H4 (cell line): ENCODE data around the gene HOXA9. TPM values are rescaled to one million over a fixed set of nuclear protein-coding genes. Genes with fewer than 3 reads are reported as not detected.
A peak's percentile ranks its signal among the peaks of the same experiment; 100 is the strongest.

ENCODE experiments used
- DNase-seq: peaks from one replicate; pipeline ENCODE4 v3.0.0-alpha.2; 2015; ENCODE audit warnings: low spot score
- total RNA-seq: library from RNA; depleted of rRNA; stranded (reverse); fragments of >200 nt; shearing (Covaris generic); gene quantifications from 2 replicates; pipeline ENCODE4 v1.2.3, GENCODE V29; 2014; rRNA removed

HOXA9 gene
- total RNA-seq, 1 experiment from 2014 or later: 0.17 TPM

DNA sequence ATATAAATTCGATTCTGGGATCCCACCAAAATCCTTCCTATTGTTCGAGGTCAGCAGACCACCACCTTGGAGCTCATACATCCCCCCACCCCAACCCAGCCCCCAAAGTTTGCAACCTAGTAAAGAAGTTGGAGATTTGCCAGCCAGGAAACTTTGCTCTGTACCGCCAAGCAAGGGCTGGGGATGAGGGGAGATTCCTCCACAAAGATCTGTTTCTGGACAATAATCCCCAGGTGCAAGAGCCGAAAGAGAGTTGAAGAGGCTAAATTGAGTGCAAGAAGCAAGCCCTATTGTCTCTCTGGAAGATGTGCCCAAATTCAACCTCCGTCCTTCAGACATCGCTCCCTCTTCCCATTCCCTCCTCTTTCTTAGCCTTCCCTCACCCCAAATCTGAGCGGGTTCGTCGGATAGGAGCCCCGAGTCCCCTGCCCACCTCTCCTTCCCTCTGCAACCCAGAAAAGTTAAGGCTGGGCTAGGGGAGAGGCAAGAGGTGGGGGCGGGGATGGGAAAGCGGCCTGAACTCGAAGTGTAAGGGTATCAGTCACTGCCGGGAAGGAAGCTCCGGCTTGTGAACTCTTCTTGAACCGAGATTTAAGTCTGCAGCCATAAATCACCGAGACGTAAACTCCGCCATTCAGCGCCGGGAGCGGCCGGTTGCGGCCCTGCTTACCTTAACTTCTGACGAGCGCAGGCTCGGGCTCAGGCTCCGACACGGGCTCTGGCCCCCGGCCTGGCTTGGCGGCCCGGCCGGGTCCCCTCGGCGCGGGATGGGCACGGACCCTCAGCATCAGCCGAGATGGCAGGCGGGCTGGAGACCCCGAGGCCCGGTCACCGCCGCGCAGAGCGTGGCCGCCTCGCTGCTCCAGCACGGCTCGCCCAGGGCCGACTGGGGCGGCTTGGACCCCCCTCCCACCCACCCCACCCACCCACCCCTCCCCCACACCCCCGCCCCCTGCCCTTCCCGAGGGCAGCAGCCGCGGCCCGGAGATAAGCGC, 52.1 kb downstream of the HOXA9 start:
- peak; percentile 94 for DNase-seq

Other genes with a start within 250 kb of the HOXA9 start
- gene HOXA1, start 69.5 kb downstream of the HOXA9 start, total RNA-seq: 1.2 and 3.0 TPM in 2 replicates
- 1.2 TPM in 1 of 2 replicates, not detected in the other for gene HOXA2, start 62.9 kb downstream of the HOXA9 start, total RNA-seq
- gene HOXA4, start 34.8 kb downstream of the HOXA9 start, total RNA-seq: 0.88 and 1.2 TPM in 2 replicates
- 3.6 and 8.0 TPM in 2 replicates for gene HOXA5, start 21.9 kb downstream of the HOXA9 start, total RNA-seq
- gene HOXA6, start 17.8 kb downstream of the HOXA9 start, total RNA-seq: 0.64 and 0.70 TPM in 2 replicates
- gene HOXA3, start 13.0 kb downstream of the HOXA9 start, total RNA-seq: 1.1 and 5.5 TPM in 2 replicates
- gene HOXA7, start 8.9 kb downstream of the HOXA9 start, total RNA-seq: 2.0 and 2.2 TPM in 2 replicates
- gene HOXA10, start 8.8 kb upstream of the HOXA9 start, total RNA-seq: 2.0 and 6.1 TPM in 2 replicates
- gene HOXA11, start 19.7 kb upstream of the HOXA9 start, total RNA-seq: 0.27 and 0.52 TPM in 2 replicates
- gene HOXA13, start 34.6 kb upstream of the HOXA9 start, total RNA-seq: 5.9 and 7.4 TPM in 2 replicates
- gene EVX1, start 77.3 kb upstream of the HOXA9 start, total RNA-seq: not detected in 2 replicates